Erythroblast (primary cell): ENCODE data around the gene PSMD13.

Experiments
- DNase-seq, 2 experiments: peaks; one replicate each; lab custom pipeline; 2025; lab: John Stamatoyannopoulos, UW
- GATA1 ChIP-seq: IDR thresholded peaks from 2 replicates; pipeline ENCODE4 v1.6.1; 2011; ENCODE audit warnings: low read depth, mild to moderate bottlenecking, control low read depth, low read length, moderate library complexity
- POLR2A ChIP-seq: IDR thresholded peaks from 2 replicates; pipeline ENCODE4 v1.6.1; 2011; ENCODE audit warnings: mild to moderate bottlenecking, low read length

The PSMD13 gene

DNA sequence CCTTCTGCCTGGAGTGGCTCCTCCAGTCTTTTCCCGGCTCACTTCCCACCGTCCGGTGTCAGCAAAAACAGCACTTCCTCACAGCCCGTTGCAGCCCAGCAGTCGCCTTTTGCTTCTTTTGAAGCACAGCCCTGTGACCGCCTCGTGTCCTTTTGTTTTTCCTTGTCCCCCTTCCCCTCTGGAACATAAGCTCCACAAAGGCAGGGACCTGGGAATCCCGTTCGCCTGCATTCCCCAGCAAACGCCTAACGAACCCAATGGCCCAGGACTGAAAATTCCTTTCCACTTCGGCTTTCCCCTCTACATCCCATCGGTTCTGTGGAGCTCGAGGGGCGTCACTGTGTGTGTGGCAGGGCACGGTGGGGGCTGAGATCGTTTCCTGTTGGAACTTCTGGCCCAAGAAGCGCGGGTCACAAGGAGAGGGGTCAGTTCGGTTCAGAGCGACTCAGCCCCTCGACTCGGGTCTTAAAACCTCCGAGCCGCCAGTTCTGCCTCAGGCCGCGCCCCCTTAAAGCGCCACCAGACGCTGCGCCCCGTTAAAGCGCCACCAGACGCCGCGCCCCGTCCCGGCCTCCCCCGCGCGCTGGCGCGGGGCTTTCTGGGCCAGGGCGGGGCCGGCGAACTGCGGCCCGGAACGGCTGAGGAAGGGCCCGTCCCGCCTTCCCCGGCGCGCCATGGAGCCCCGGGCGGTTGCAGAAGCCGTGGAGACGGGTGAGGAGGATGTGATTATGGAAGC, 28.4 kb upstream of the PSMD13 start:
- TF ChIP-seq GATA1 (no peak), POLR2A (peak; percentile 34)
- peak; percentile 89 to 92 for DNase-seq

- DNase-seq, result no peak
- no peak for TF ChIP-seq POLR2A
Observed at GRCh38 chr11:208917-209260, 27.9 kb upstream of the PSMD13 start.

- TF ChIP-seq POLR2A (no peak), GATA1 (no peak)
- no peak for DNase-seq
Observed at GRCh38 chr11:209275-210121, 27.3 kb upstream of the PSMD13 start.

DNA sequence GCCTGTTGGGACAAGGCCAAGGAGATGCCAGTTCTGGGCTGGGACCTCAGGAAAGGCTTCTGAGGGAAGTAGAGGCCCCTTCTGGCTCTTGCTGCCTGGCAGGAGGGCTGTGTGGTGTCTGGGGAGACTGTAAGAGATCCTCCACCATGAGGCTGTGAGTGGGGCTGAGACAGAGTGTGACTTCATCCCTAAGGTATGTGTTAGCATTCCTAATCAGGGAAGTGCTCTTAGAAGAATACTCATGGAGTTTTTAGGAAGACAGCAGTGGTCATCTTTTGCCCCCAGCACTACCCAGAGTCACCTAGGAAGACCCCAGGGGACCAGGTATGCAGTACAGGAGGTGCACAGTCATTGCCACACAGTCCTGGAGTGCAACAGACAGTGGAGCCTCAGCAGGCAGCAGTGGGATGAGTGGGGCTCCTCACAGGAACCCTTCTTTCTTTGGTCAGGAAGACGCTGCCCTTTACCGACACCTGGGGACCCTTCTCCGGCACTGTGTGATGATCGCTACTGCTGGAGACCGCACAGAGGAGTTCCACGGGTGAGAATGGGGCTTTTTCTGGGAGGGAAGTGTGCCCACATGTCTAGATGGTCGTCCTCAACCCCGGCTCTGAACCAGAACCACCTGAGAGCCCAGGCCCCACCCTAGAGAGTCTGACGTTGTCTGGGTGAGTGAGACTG, 26.5 kb upstream of the PSMD13 start:
- DNase-seq, result no peak

DNA sequence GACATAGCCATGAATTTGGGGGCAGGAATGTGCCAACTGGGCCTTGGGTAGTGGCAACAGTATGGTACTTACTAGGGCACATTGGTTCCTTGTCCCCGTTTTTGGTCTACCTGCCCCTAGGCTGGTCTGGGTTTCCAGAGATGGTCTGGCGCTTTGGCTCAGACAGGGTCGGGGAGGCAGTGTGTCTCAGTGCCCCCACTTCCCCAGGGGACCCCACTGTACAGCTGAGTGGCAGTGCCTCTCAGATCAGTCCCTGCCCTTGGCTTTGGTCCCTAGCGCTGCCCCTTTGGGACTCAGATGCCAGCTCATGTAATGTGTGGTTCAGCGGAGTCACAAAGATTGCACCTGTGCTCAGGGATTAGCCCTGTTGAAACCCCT, 26.0 kb upstream of the PSMD13 start:
- no peak for TF ChIP-seq POLR2A
- no peak for TF ChIP-seq GATA1
- no peak for DNase-seq

More for the DNA sequence above, 26.5 kb upstream of the PSMD13 start:
- TF ChIP-seq POLR2A (no peak), GATA1 (no peak)

- TF ChIP-seq POLR2A (no peak), GATA1 (no peak)
- no peak for DNase-seq
Observed at GRCh38 chr11:211295-211694, 25.5 kb upstream of the PSMD13 start.

- DNase-seq, result no peak
- TF ChIP-seq GATA1 (no peak), POLR2A (no peak)
Observed at GRCh38 chr11:211741-212140, 25.0 kb upstream of the PSMD13 start.

GRCh38 chr11:212150-213100, 24.4 kb upstream of the PSMD13 start:
- TF ChIP-seq GATA1, result no peak
- no peak for TF ChIP-seq POLR2A

DNA sequence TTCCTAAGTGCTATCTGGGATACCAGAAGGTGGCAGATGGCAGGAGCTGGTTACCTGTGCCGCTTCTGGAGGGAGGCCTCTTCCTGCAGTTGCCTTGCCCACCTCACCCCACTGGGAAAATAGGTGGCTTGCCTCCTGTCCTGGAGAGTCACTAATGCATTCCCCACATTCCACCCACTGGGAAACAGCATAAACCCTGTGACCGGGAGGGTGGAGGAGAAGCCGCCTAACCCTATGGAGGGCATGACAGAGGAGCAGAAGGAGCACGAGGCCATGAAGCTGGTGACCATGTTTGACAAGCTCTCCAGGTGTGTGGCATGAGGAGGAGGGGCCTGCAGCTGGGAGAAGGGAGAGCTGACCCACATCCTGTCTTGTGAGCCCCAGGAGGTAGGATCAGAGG, 23.7 kb upstream of the PSMD13 start:
- TF ChIP-seq POLR2A, result no peak
- DNase-seq, result no peak

More at GRCh38 chr11:212150-213100, 24.4 kb upstream of the PSMD13 start:
- DNase-seq, result no peak

- no peak for DNase-seq
Observed at GRCh38 chr11:214083-214482, 22.7 kb upstream of the PSMD13 start.

DNA sequence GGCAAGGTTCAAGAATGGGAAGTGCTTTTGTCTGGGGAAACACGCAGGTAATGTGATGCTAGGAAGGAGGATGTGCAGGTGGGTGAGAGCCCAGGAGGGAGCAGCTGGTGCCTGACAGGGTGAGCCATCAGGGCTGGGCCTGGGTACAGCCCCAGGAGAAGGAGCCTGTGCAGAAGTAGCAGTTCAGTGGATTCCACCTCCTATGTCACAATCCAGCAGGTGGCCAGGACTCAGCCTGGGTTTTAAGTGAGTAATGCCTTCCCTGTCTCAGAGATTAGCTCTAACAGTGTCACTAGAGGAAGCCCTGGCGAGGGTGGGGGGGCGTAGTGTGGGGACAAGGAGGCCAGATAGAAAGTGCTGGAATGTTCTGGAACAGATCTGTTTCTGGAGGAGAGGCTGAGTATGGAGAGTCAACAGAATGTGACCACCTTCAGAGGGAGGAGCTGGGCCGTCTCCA, 21.2 kb upstream of the PSMD13 start:
- DNase-seq, result no peak
- TF ChIP-seq POLR2A (no peak), GATA1 (no peak)

More at GRCh38 chr11:214083-214482, 22.7 kb upstream of the PSMD13 start:
- TF ChIP-seq GATA1 (no peak), POLR2A (no peak)

GRCh38 chr11:216081-216974, 20.4 kb upstream of the PSMD13 start:
- no peak for DNase-seq
- TF ChIP-seq GATA1, result no peak
- peak; percentile 32 for TF ChIP-seq POLR2A

DNA sequence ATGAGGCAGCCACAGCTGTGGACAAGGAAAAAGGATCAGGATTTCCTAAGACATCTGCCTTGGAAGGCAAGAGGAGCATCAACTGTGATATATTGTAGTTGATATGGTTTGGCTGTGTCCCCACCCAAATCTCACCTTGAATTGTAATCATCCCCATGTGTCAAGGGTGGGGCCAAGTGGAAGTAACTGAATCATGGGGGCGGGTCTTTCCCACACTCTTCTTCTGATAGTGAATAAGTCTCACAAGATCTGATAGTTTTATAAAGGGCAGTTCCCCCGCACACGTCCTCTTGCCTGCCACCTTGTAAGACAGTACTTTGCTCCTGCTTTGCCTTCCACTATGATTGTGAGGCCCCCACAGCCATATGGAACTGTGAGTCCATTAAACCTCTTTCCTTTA, 19.1 kb upstream of the PSMD13 start:
- DNase-seq, result no peak
- TF ChIP-seq GATA1, result no peak
- no peak for TF ChIP-seq POLR2A
